PC-3 (cell line): Measurements from ENCODE around the gene SMARCD3.

Experiments used
- EZH2 ChIP-seq: fragments of 300-600 bp; sonication (generic); IDR thresholded peaks from one replicate; pipeline ENCODE4 v1.6.1; 2017; ENCODE audit warnings: antibody characterized with exemption, mild to moderate bottlenecking, low read length; ENCODE audit not compliant: unreplicated experiment
- TF ChIP-seq, protein P1 (sequence below): fragments of 300-600 bp; sonication (generic); conservative IDR thresholded peaks from 2 replicates; pipeline ENCODE4 v1.5.1; 2017; ENCODE audit warnings: antibody characterized with exemption, low read depth, mild to moderate bottlenecking, low read length

DNA sequence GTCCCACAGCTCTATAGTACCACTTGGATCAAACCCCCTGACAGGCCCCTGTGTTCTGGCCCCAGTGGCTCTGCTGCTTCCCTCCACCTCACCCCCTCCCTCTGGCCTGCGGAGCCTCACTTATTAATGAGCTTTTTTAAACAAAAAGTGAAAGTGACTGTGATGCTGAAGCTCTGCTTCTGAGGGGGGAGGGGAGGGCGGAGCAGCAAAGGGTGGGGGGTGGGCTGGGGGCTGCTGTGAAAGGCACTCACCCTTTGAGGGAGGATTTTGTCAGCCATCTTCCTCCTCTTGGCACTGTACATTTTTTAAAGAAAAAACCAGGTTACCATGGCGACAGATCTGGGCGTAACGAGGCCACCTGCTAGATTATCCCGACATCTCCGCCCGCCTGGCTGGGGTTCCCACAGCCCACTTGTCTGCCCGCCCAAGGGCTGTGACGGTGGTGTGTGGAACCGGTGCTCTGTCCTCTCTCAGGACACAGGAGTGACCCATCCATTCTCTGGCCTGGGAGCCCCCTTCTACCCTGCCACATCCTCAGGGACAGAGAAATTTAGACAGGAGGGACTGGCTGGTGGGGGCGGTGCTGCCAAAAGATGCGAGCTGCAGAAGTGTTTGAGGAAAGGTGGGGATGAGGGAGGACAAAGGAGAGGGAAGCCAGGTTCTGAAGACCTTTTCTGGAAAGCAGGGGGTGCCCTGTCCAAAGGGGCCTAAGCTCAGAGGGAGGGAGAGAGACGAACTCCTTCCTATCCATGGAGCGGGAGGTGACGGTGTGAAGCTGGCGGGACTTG is 4.9 kb downstream of the SMARCD3 start:
- TF ChIP-seq, protein P1, sequence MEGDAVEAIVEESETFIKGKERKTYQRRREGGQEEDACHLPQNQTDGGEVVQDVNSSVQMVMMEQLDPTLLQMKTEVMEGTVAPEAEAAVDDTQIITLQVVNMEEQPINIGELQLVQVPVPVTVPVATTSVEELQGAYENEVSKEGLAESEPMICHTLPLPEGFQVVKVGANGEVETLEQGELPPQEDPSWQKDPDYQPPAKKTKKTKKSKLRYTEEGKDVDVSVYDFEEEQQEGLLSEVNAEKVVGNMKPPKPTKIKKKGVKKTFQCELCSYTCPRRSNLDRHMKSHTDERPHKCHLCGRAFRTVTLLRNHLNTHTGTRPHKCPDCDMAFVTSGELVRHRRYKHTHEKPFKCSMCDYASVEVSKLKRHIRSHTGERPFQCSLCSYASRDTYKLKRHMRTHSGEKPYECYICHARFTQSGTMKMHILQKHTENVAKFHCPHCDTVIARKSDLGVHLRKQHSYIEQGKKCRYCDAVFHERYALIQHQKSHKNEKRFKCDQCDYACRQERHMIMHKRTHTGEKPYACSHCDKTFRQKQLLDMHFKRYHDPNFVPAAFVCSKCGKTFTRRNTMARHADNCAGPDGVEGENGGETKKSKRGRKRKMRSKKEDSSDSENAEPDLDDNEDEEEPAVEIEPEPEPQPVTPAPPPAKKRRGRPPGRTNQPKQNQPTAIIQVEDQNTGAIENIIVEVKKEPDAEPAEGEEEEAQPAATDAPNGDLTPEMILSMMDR, result no peak
- no peak for TF ChIP-seq EZH2
